AG04449 (cell line): ENCODE data around the gene WNT11.

Source experiments
- CTCF ChIA-PET: fragments of 350-600 bp; formaldehyde crosslinking; extraction: SDS; loops from one replicate; lab custom pipeline; 2021; ENCODE audit warnings: antibody characterized with exemption; lab: Yijun Ruan, JAX
- POLR2A ChIA-PET: fragments of 400-600, 350-600 bp; formaldehyde crosslinking; extraction: SDS; loops from one replicate; lab custom pipeline; 2020; ENCODE audit warnings: antibody characterized with exemption, inconsistent platforms; lab: Yijun Ruan, JAX
- DNase-seq: peaks from one replicate; pipeline ENCODE4 v3.0.0-alpha.2; 2010; ENCODE audit warnings: low read depth, low spot score
- H3K4me3 ChIP-seq: 2 replicates; pipeline ENCODE4 v1.5.1; 2011; ENCODE audit warnings: low read depth, mild to moderate bottlenecking, control low read depth, low read length
- TF ChIP-seq, protein P1 (sequence below): IDR thresholded peaks from one replicate; pipeline ENCODE4 v1.5.1; 2011; ENCODE audit warnings: mild to moderate bottlenecking, moderate library complexity, low read length, control low read depth, inconsistent platforms; ENCODE audit not compliant: insufficient read depth; ENCODE audit errors: missing control alignments

Gene WNT11

GRCh38 chr11:76155500-76156227 lies 50.6 kb downstream of the WNT11 start:
- POLR2A ChIA-PET: no interaction called here
- DNase-seq: no peak
- CTCF ChIA-PET: interaction anchor here (1.1 to 2.4 kb wide), 4 partner anchors 9 to 259 kb away, joined by 3 to 8 read pairs (median 4); no protein-coding TSS in a partner anchor
- H3K4me3 ChIP-seq: no peak overlapping the region
- TF ChIP-seq, protein P1, sequence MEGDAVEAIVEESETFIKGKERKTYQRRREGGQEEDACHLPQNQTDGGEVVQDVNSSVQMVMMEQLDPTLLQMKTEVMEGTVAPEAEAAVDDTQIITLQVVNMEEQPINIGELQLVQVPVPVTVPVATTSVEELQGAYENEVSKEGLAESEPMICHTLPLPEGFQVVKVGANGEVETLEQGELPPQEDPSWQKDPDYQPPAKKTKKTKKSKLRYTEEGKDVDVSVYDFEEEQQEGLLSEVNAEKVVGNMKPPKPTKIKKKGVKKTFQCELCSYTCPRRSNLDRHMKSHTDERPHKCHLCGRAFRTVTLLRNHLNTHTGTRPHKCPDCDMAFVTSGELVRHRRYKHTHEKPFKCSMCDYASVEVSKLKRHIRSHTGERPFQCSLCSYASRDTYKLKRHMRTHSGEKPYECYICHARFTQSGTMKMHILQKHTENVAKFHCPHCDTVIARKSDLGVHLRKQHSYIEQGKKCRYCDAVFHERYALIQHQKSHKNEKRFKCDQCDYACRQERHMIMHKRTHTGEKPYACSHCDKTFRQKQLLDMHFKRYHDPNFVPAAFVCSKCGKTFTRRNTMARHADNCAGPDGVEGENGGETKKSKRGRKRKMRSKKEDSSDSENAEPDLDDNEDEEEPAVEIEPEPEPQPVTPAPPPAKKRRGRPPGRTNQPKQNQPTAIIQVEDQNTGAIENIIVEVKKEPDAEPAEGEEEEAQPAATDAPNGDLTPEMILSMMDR: no peak

GRCh38 chr11:76153571-76153923 lies 52.8 kb downstream of the WNT11 start:
- ChIA-PET CTCF (interaction anchor here (0.9 to 3.2 kb wide), 9 partner anchors 12 to 351 kb away, joined by 3 to 115 read pairs (median 13); no protein-coding TSS in a partner anchor), POLR2A (no interaction called here)
- DNase-seq: peak; percentile 9
- TF ChIP-seq, protein P1: no peak
- no peak overlapping the region for H3K4me3 ChIP-seq

DNA sequence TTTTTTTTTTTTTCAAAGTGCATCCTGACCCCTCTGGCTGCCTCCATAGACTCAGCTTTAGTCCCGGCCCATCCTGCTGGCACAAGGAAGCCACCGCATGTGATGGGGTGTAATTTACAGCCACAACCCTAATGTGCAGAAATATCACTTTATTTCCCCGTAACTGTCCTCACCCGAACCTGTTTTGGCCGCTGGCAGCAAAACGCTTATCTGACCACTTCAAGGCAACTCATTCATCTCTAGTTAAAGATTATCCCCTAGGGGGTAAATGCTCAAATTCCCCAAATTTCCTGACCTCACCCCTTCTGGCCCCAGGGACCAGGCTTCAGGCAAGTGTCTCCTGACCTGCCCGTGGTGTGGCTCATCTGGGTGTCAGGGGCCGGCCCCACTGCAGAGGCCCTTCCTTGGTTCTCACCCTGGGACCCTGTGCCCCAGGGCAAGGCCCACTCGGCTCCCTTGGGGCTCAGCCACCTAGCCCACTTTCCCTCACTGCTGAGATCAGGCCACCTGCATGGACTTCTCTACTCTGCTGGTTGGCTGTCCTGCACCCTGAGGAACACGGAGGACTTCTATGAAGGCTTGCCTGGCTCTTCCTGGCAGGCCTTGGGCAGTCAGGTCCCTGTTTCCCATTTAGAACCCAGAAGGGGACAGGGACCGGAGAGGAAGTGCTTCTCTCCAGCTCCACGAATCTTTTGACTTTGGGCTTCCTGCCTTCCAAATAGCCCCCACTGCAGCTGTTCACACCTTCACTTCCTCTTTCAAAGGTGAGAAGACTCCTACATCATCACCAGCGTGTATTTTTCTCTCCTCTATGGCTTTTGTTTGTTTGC lies 53.3 kb downstream of the WNT11 start:
- TF ChIP-seq, protein P1: no peak
- DNase-seq: no peak
- ChIA-PET POLR2A (no interaction called here), CTCF (interaction anchor here (0.6 to 3.2 kb wide), 57 partner anchors 7 to 360 kb away, joined by 3 to 115 read pairs (median 4); no protein-coding TSS in a partner anchor)
- H3K4me3 ChIP-seq: no peak overlapping the region

GRCh38 chr11:76152086-76152681 lies 54.1 kb downstream of the WNT11 start:
- ChIA-PET POLR2A (no interaction called here), CTCF (interaction anchor here (0.6 to 3.2 kb wide), 59 partner anchors 8 to 446 kb away, joined by 3 to 115 read pairs (median 4); no protein-coding TSS in a partner anchor)
- DNase-seq: no peak
- peak overlapping the region; percentile 6; the same call in 1 of the 2 replicates for H3K4me3 ChIP-seq
- TF ChIP-seq, protein P1: peak; percentile 97

GRCh38 chr11:76151556-76152085 lies 54.7 kb downstream of the WNT11 start:
- ChIA-PET POLR2A (no interaction called here), CTCF (interaction anchor here (0.7 to 3.2 kb wide), 50 partner anchors 9 to 446 kb away, joined by 3 to 115 read pairs (median 5); no protein-coding TSS in a partner anchor)
- no peak for DNase-seq
- TF ChIP-seq, protein P1: no peak
- H3K4me3 ChIP-seq: no peak overlapping the region
